ENCODE results near the gene CMA1. TPM values are rescaled to one million over a fixed set of nuclear protein-coding genes. Genes with fewer than 3 reads are reported as not detected.

CMA1 gene
- total RNA-seq, 2 experiments from 2014 or later: 0.39 TPM; not detected in 1

DNA sequence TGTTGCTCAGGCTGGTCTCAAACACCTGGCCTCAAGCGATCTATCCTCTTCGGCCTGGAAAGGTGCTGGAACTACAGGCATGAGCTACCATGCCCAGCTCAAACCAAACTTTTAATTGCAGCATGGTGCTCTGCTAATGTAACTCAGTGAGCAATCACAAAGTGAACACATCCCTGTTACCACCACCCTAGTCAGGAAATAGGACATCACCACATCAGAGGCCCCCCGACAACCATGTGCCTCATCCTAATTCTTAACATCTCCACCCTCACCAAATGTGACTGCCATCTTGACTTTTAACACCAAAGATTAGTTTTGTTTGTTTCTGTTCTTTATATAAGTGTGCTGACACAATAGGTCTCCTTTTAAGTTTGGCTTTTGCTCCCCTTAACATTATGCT, 42.7 kb downstream of the CMA1 start:
- peak; percentile 39 for ATAC-seq
- Mint-ChIP-seq H3K4me3 (no peak overlapping the region), H3K36me3 (ENCODE audit: low read depth) (no peaks in the 10 kb centered on the region), H3K4me1 (peaks cover 29% of the 10 kb centered on the region), H3K9me3 (ENCODE audit: low read depth) (peaks cover under 1% of the 10 kb centered on the region), H3K27ac (peak overlapping the region; percentile 34), H3K27me3 (no peaks in the 10 kb centered on the region)
- POLR2A ChIA-PET: no interaction called here
- CTCF ChIA-PET: no interaction called here
- intact Hi-C loops (cut with DNase I, micrococcal nuclease): no loop called here
- no peak for DNase-seq

DNA sequence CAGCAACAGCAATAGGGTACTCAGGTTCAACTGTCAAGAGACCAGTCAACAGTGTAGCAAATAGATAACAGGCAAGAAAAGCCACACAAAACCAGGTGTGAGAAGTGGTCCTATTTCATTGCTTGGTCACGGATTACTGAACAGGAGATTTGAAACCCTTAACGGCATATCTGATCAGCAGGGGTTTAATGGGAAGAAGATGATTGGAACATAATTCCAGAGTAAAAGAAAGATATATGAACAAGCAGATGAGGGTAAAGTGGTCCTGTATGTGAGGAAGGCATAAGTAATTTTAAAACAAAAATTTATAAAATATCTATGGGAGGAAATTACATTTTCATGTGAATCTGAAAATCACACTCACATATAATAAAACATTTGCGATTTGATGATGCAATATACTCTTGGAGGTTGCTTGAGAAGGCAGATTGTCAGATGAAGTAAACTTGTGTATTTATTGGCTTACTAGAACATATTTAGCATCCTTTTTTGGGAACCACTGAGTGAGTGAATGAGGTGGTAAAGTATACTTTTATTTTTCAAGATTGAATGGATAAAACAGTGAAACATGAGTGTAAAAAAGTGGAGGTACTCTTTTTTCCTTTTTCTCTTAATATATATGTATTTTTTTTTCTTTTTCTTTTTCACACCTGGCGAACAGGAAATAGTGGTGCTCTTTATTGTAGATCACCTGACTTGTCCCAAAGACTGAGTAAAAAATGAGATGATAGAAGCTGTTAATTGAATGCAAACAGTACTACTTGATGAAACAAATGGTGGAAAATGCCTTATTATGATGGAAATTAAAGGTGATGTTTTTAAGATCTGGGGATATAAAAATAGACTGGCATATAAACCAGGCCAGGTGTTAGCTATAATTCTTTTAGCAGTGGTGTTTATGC, 43.9 kb downstream of the CMA1 start:
- Mint-ChIP-seq H3K36me3 (ENCODE audit: low read depth) (no peaks in the 10 kb centered on the region), H3K9me3 (ENCODE audit: low read depth) (no peaks in the 10 kb centered on the region), H3K27ac (peak overlapping the region; percentile 49), H3K4me3 (no peak overlapping the region), H3K27me3 (no peaks in the 10 kb centered on the region), H3K4me1 (peaks cover 29% of the 10 kb centered on the region)
- ATAC-seq: no peak
- no peak for DNase-seq
- CTCF ChIA-PET: no interaction called here
- POLR2A ChIA-PET: no interaction called here
- intact Hi-C loops (cut with DNase I, micrococcal nuclease): no loop called here

GRCh38 chr14:24463017-24463883, 44.8 kb downstream of the CMA1 start:
- Mint-ChIP-seq H3K4me3 (no peak overlapping the region), H3K9me3 (ENCODE audit: low read depth) (no peaks in the 10 kb centered on the region), H3K4me1 (peaks cover 29% of the 10 kb centered on the region), H3K27ac (peak overlapping the region; percentile 10), H3K27me3 (no peaks in the 10 kb centered on the region), H3K36me3 (ENCODE audit: low read depth) (no peaks in the 10 kb centered on the region)
- CTCF ChIA-PET: interaction anchor here (1.0 kb wide), 1 partner anchor 32 kb away, joined by 4 read pairs; no protein-coding TSS in a partner anchor
- ATAC-seq (no peak), DNase-seq (no peak)
- POLR2A ChIA-PET: no interaction called here
- intact Hi-C loops (cut with DNase I, micrococcal nuclease): no loop called here

- ATAC-seq (no peak), DNase-seq (no peak)
- Mint-ChIP-seq H3K27me3 (no peaks in the 10 kb centered on the region), H3K27ac (no peak overlapping the region), H3K4me3 (no peak overlapping the region), H3K9me3 (ENCODE audit: low read depth) (no peaks in the 10 kb centered on the region), H3K4me1 (peaks cover 33% of the 10 kb centered on the region), H3K36me3 (ENCODE audit: low read depth) (peaks cover 3% of the 10 kb centered on the region)
- CTCF ChIA-PET: no interaction called here
- POLR2A ChIA-PET: no interaction called here
- intact Hi-C loops (cut with DNase I, micrococcal nuclease): no loop called here
Observed at GRCh38 chr14:24461336-24461735, 46.7 kb downstream of the CMA1 start.

DNA sequence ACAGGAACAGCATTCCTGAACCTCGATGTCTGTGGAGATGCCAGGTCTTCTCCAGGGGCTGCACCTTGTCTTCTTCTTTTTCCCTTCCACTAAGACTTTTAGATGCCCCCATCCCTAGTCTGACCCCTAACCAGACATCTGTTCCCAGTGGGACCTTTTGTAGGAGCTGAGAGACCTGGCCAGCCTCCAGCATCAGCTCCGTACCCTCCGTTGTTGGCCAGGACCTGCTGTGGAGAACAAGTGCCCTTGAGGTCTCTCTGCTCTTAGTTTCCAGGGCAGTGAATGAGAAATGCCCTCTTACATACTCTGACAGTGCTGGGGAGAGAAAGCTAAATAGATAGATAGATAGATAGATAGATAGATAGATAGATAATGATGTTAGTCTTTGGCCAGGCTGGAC, 48.7 kb downstream of the CMA1 start:
- H3K9me3 Mint-ChIP-seq (ENCODE audit: low read depth): no peaks in the 10 kb centered on the region
- no peaks in the 10 kb centered on the region for H3K27me3 Mint-ChIP-seq
- H3K27ac Mint-ChIP-seq: no peak overlapping the region
- intact Hi-C loops (cut with DNase I, micrococcal nuclease): no loop called here
- no peak for ATAC-seq
- CTCF ChIA-PET: no interaction called here
- POLR2A ChIA-PET: no interaction called here
- H3K4me1 Mint-ChIP-seq: peaks cover 17% of the 10 kb centered on the region
- no peak overlapping the region for H3K4me3 Mint-ChIP-seq
- no peak for DNase-seq
- peaks cover 3% of the 10 kb centered on the region for H3K36me3 Mint-ChIP-seq (ENCODE audit: low read depth)

GRCh38 chr14:24458736-24459135, 49.3 kb downstream of the CMA1 start:
- H3K27me3 Mint-ChIP-seq: no peaks in the 10 kb centered on the region
- DNase-seq: no peak
- peaks cover 3% of the 10 kb centered on the region for H3K36me3 Mint-ChIP-seq (ENCODE audit: low read depth)
- peaks cover 12% of the 10 kb centered on the region for H3K4me1 Mint-ChIP-seq
- no peak overlapping the region for H3K27ac Mint-ChIP-seq
- intact Hi-C loops (cut with DNase I, micrococcal nuclease): no loop called here
- no peaks in the 10 kb centered on the region for H3K9me3 Mint-ChIP-seq (ENCODE audit: low read depth)
- no peak overlapping the region for H3K4me3 Mint-ChIP-seq
- ChIA-PET CTCF (no interaction called here), POLR2A (no interaction called here)
- ATAC-seq: no peak

DNA sequence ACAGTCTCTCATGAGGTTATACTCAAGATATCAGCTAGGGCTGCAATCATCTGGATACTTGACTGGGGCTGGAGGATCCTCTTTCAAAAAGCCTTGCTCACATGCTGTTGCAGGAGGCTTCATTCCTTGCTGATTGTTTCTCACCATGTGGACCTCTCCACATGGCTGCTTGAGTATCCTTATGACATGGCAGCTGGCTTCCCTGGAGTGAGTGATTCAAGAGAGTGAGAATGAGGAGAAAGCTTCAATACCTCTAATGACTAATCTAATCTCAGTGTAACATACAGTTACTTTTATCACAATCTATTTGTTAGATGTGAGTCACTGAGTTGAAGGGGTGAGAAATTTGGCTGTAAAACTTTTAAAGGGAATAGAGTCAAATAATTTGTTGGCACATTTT, 51.1 kb downstream of the CMA1 start:
- POLR2A ChIA-PET: interaction anchor here (1.0 kb wide), 1 partner anchor 26 kb away, joined by 3 read pairs; no protein-coding TSS in a partner anchor
- H3K9me3 Mint-ChIP-seq (ENCODE audit: low read depth): no peaks in the 10 kb centered on the region
- H3K27ac Mint-ChIP-seq: no peak overlapping the region
- DNase-seq: peak; percentile 16
- H3K27me3 Mint-ChIP-seq: no peaks in the 10 kb centered on the region
- ATAC-seq: peak; percentile 80
- CTCF ChIA-PET: interaction anchor here (0.7 kb wide), 2 partner anchors 20 to 121 kb away, joined by 3 read pairs; no protein-coding TSS in a partner anchor
- no peak overlapping the region for H3K4me3 Mint-ChIP-seq
- peaks cover 4% of the 10 kb centered on the region for H3K4me1 Mint-ChIP-seq
- peaks cover 7% of the 10 kb centered on the region for H3K36me3 Mint-ChIP-seq (ENCODE audit: low read depth)
- intact Hi-C loops (cut with DNase I, micrococcal nuclease): no loop called here

Other genes starting within 250 kb of the CMA1 start
- gene TGM1, start 245.1 kb downstream of the CMA1 start, total RNA-seq: 1 to 10 TPM; 4.8 to 7.4 TPM
- gene RABGGTA, start 236.7 kb downstream of the CMA1 start, total RNA-seq: 10 to 100 TPM; 52.1 to 56.0 TPM
- gene DHRS1, start 208.5 kb downstream of the CMA1 start, total RNA-seq: 10 to 100 TPM; 11.7 to 14.6 TPM
- gene NOP9, start 208.4 kb downstream of the CMA1 start, total RNA-seq: 10 to 100 TPM; 24.4 to 32.5 TPM
- 10 to 100 TPM; 11.1 to 14.0 TPM for gene CIDEB, start 200.3 kb downstream of the CMA1 start, total RNA-seq
- gene LTB4R2, start 198.1 kb downstream of the CMA1 start, total RNA-seq: 1 to 10 TPM; 7.5 to 9.5 TPM
- 10 to 100 TPM; 10.1 to 14.2 TPM for gene LTB4R, start 196.8 kb downstream of the CMA1 start, total RNA-seq
- gene ADCY4, start 173.2 kb downstream of the CMA1 start, total RNA-seq: 1 to 10 TPM; 1.4 to 1.8 TPM
- gene RIPK3, start 168.3 kb downstream of the CMA1 start, total RNA-seq: 1 to 10 TPM; 8.9 to 9.4 TPM
- gene NFATC4, start 140.1 kb downstream of the CMA1 start, total RNA-seq: under 1 TPM; 0.11 to 0.30 TPM
- under 1 TPM; 0.07 to 0.16 TPM for gene NYNRIN, start 109.3 kb downstream of the CMA1 start, total RNA-seq
- 10 to 100 TPM; 11.6 to 12.2 TPM for gene CBLN3, start 78.6 kb downstream of the CMA1 start, total RNA-seq
- 10 to 100 TPM; 50.6 to 58.1 TPM for gene KHNYN, start 78.3 kb downstream of the CMA1 start, total RNA-seq
- gene SDR39U1, start 65.5 kb downstream of the CMA1 start, total RNA-seq: 10 to 100 TPM; 40.9 to 47.8 TPM
- gene CTSG, start 68.0 kb upstream of the CMA1 start, total RNA-seq: under 1 TPM in 1 of 2 experiments, not detected in 1; 0.35 TPM
- 10 to 100 TPM; 36.1 to 45.0 TPM for gene GZMH, start 101.4 kb upstream of the CMA1 start, total RNA-seq
- 1,000 to 10,000 TPM; 2,147 to 3,062 TPM for gene GZMB, start 125.9 kb upstream of the CMA1 start, total RNA-seq

Measured in activated CD4-positive, alpha-beta T cell treated with anti-CD3 and anti-CD28 coated beads for 36 hours (primary cell).